ENCODE measurements around the gene TRPM7.
"Not testable (repeated sequence)": the region's sequence is repeated elsewhere in the genome, so short reads cannot be mapped to it uniquely, and the experiment has no call there.

TRPM7 gene

DNA sequence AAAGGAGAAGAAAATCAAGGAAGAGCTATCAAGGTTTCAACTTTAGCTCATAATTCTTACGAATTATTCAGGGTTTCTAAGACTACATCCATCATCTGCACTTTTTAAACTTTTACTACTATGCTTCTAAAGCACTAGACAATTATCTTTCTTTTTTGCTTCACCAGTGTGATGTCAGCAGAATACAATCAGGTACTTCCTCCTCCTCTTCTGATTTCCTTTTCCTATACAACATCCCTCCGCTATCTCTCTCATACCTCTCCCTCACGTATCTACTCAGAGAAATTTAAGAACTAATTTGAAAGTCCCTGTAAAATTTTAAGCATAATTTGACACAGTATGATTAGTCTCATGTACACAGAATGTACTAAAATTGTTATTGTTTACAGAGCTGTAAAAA, 92.8 kb downstream of the TRPM7 start:
- ChIA-PET CTCF (interaction anchor here (0.7 kb wide), 1 partner anchor 103 kb away, joined by 3 read pairs; no protein-coding TSS in a partner anchor), POLR2A (ENCODE audit: low non-redundant PET) (no interaction called here)
- no peak for DNase-seq (ENCODE audit: low spot score)
- no peak overlapping the region for H3K27ac ChIP-seq
- TF ChIP-seq, protein P1, sequence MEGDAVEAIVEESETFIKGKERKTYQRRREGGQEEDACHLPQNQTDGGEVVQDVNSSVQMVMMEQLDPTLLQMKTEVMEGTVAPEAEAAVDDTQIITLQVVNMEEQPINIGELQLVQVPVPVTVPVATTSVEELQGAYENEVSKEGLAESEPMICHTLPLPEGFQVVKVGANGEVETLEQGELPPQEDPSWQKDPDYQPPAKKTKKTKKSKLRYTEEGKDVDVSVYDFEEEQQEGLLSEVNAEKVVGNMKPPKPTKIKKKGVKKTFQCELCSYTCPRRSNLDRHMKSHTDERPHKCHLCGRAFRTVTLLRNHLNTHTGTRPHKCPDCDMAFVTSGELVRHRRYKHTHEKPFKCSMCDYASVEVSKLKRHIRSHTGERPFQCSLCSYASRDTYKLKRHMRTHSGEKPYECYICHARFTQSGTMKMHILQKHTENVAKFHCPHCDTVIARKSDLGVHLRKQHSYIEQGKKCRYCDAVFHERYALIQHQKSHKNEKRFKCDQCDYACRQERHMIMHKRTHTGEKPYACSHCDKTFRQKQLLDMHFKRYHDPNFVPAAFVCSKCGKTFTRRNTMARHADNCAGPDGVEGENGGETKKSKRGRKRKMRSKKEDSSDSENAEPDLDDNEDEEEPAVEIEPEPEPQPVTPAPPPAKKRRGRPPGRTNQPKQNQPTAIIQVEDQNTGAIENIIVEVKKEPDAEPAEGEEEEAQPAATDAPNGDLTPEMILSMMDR (conservative IDR thresholded peaks at IDR 0.05; ENCODE audit: low read depth) = no peak

DNA sequence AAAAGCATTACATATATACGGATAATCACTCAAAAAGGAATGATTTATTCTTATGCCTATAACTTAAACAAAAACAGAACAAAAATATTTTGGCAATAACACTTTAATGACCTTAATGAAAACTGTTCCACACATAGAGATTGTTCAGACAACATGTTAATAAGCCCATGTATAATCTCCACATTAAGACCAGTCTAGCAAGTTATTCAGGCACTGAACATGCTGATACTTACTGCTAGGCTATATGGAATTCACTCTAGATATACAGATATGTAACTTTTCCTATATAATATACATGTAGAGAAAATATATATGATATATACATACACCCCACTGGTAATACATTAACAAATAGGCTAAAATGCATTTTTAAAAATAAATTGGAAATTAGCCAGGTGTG, 96.3 kb downstream of the TRPM7 start:
- no peak for DNase-seq (ENCODE audit: low spot score)
- no peak overlapping the region for H3K27ac ChIP-seq
- TF ChIP-seq, protein P1 (conservative IDR thresholded peaks at IDR 0.05; ENCODE audit: low read depth) = no peak
- CTCF ChIA-PET = no interaction called here
- POLR2A ChIA-PET (ENCODE audit: low non-redundant PET) = no interaction called here

DNA sequence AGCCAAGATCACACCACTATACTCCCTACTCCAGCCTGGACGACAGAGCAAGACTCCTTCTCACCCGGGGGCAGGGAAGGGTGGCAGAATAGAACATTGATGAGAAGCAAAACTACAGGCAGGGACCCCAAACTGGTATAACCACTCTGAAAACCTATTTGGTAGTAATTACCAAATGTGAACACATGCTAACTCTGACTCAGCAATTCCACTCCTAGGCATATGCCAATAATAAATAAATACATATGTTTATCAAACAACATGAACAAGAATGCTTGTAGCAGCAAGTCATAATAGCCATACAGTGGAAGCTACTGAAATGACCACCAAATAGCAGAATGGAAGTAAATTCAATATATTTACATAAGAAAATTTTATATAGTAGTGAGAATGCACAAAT, 109.1 kb downstream of the TRPM7 start:
- TF ChIP-seq, protein P1 (conservative IDR thresholded peaks at IDR 0.05; ENCODE audit: low read depth) = no peak
- H3K27ac ChIP-seq = no peak overlapping the region
- CTCF ChIA-PET = no interaction called here
- POLR2A ChIA-PET (ENCODE audit: low non-redundant PET) = no interaction called here
- no peak for DNase-seq (ENCODE audit: low spot score)

DNA sequence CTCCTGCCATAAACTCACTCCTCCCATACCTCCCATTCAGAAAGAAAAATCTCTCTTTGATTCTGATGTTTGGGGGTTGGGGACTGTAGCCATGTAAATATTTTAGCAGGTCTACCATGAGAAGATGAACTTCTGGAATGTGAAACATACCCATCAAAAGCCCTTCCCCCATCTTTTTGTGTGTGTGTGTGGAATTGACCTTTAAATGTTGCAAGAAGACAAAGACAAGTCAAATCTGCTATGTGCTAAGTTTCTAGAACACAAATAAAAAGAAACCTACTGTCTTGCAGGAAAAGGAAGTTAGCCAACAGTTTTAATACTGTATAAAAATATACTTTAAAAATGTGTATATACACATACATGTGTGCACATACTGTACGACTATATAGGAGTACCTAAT, 110.4 kb downstream of the TRPM7 start:
- POLR2A ChIA-PET (ENCODE audit: low non-redundant PET) = interaction anchor here (0.5 kb wide), 1 partner anchor 170 kb away, joined by 9 read pairs; no protein-coding TSS in a partner anchor
- CTCF ChIA-PET = interaction anchor here (0.5 kb wide), 1 partner anchor 596 kb away, joined by 3 read pairs; no protein-coding TSS in a partner anchor

DNA sequence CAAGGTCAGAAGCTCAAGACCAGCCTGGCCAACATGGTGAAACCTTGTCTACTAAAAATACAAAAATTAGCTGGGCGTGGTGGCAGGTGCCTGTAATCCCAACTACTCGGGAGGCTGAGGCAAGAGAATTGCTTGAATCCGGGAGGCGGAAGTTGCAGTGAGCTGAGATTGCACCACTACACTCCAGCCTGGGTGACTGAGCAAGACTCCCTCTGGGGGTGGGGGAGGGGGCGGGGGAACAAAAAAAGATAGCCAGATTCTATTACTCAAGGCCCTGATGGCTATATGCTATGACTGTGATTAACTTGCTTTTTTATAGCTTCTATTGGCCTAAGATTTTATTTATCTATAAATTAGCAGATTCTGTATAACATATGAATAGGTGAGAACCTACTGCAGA, 112.8 kb downstream of the TRPM7 start:
- CTCF ChIA-PET; POLR2A ChIA-PET (ENCODE audit: low non-redundant PET); DNase-seq (ENCODE audit: low spot score); H3K27ac ChIP-seq: not testable (repeated sequence)

More for the DNA sequence above, 110.4 kb downstream of the TRPM7 start:
- no peak for DNase-seq (ENCODE audit: low spot score)
- no peak overlapping the region for H3K27ac ChIP-seq
- TF ChIP-seq, protein P1 (conservative IDR thresholded peaks at IDR 0.05; ENCODE audit: low read depth) = no peak

DNA sequence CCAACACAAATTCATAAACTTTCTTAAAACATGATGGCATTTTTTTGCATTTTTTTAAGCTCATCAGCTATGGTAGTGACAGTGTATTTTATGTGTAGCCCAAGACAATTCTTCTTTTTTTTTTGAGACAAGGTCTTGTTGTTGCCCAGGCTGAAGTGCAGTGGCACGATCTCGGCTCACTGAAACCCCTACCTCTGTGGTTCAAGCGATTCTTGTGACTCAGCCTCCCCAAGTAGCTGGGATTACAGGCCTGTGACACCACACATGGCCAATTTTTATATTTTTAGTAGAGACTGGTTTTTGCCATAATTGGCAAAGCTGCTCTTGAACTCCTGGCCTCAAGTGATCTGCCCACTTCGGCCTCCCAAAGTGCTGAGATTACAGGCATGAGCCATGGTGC, 122.8 kb downstream of the TRPM7 start:
- TF ChIP-seq, protein P1 (conservative IDR thresholded peaks at IDR 0.05; ENCODE audit: low read depth) = no peak
- ChIA-PET POLR2A (ENCODE audit: low non-redundant PET) (no interaction called here), CTCF (no interaction called here)
- no peak overlapping the region for H3K27ac ChIP-seq
- no peak for DNase-seq (ENCODE audit: low spot score)

DNA sequence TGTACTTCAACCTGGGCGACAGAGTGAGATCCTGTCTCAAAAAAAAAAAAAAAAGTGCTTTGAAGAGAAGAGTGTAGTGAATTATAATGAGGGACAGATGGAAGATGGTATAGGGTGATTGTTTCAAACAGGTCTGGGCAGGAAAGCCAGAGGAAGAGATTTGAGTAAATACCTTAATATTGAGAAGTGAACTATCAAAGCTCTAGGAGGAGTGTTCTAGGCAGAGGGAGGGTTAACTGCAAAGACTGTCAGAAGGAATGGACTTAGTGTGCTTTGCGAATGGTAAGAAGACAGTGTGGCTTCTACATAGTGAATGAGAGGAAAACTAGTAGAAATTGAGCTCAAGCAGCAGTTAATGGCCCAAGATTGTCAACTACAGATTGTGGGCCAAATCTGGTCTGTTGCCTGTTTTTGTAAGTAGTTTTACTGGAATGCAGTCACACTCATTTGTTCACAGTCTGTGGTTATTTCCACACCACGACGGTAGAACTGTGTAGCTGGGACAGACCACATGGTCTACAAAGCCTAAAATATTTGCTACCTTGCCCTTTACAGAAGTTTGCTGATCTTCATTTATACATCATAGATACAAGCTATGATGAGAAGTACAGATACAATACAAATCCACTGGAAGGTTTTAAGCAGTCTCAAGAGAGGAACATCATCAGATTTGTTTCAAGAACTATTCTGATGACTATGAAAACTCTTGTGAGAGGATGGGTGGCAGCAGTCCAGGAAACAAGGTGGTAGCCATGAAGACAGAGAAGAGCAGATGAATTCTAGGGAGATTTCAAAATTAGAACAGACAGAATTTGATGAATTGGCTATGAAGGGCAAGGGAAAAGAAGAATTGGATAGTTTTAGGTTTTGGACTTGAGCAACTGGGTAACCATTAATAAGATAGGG, 123.6 kb downstream of the TRPM7 start:
- CTCF ChIA-PET = no interaction called here
- H3K27ac ChIP-seq = no peak overlapping the region
- DNase-seq (ENCODE audit: low spot score) = no peak
- TF ChIP-seq, protein P1 (conservative IDR thresholded peaks at IDR 0.05; ENCODE audit: low read depth) = no peak
- POLR2A ChIA-PET (ENCODE audit: low non-redundant PET) = no interaction called here

Data from RWPE1 (cell line).